SHP77 treated with DMSO at 0.1 percent for 48 hours (cell line): Measurements from ENCODE around the gene AFMID.
A peak's percentile ranks its signal among the peaks of the same experiment; 100 is the strongest.
"Not testable (repeated sequence)": the region's sequence is repeated elsewhere in the genome, so short reads cannot be mapped to it uniquely, and the experiment has no call there.

Experiments
- DNase-seq: peaks from one replicate; lab custom pipeline; 2025; lab: John Stamatoyannopoulos, UW

The AFMID gene

GRCh38 chr17:78186692-78187595 lies at the start of gene AFMID, which contains the start of gene TK1:
AFMID (plus strand) TSS chr17:78187362; CDS start chr17:78187371, 9 bp downstream.
TK1 (minus strand) TSS chr17:78187052; CDS start chr17:78186994, 58 bp downstream.
- DNase-seq = peak; percentile 93

- DNase-seq = no peak
Measured at GRCh38 chr17:78137392-78138203, 49.6 kb upstream of the AFMID start.

GRCh38 chr17:78138204-78139060 lies 48.7 kb upstream of the AFMID start:
- no peak for DNase-seq

GRCh38 chr17:78139861-78140168 lies 47.3 kb upstream of the AFMID start:
- DNase-seq = not testable (repeated sequence)

- peak; percentile 82 for DNase-seq
Measured at GRCh38 chr17:78140169-78141051, 46.8 kb upstream of the AFMID start.

- no peak for DNase-seq
Measured at GRCh38 chr17:78141437-78142118, 45.6 kb upstream of the AFMID start.

GRCh38 chr17:78142119-78142861 lies 44.9 kb upstream of the AFMID start:
- peak; percentile 25 for DNase-seq

- no peak for DNase-seq
Measured at GRCh38 chr17:78143214-78144146, 43.7 kb upstream of the AFMID start.

- no peak for DNase-seq
Measured at GRCh38 chr17:78144147-78144719, 42.9 kb upstream of the AFMID start.

- DNase-seq = no peak
Measured at GRCh38 chr17:78144736-78145641, 42.2 kb upstream of the AFMID start.

- DNase-seq = no peak
Measured at GRCh38 chr17:78146471-78146869, 40.7 kb upstream of the AFMID start.

- DNase-seq = no peak
Measured at GRCh38 chr17:78146881-78147280, 40.3 kb upstream of the AFMID start.

GRCh38 chr17:78147315-78147998 lies 39.7 kb upstream of the AFMID start:
- no peak for DNase-seq

GRCh38 chr17:78148286-78149016 lies 38.7 kb upstream of the AFMID start:
- no peak for DNase-seq

GRCh38 chr17:78151514-78152008 lies 35.6 kb upstream of the AFMID start:
- DNase-seq = no peak
